Measurements from ENCODE around the gene TSHZ2. TPM values are rescaled to one million over a fixed set of nuclear protein-coding genes. Genes with fewer than 3 reads are reported as not detected.
"Not testable (repeated sequence)": the region's sequence is repeated elsewhere in the genome, so short reads cannot be mapped to it uniquely, and the experiment has no call there.

TSHZ2 gene
- total RNA-seq, 4 donors from 2014 or later, result 1.0 to 3.5 (median 2.8) TPM

- intact Hi-C loops (cut with DNase I; ENCODE audit: low total_unique reads) (no loop called here), in situ Hi-C loops (cut with MboI; ENCODE audit: low sequenced_read_pairs in 4 of 4) (loop anchor here in 1 of 4 donors (25.0 kb wide), 1 partner anchor 1217 kb away; no protein-coding TSS in a partner anchor)
Measured at GRCh38 chr20:53529658-53530057, 557.5 kb downstream of the TSHZ2 start.

GRCh38 chr20:53530440-53530839 is 558.3 kb downstream of the TSHZ2 start:
- H3K9me3 ChIP-seq, result no peaks in the 10 kb centered on the region
- intact Hi-C loops (cut with DNase I; ENCODE audit: low total_unique reads), result no loop called here
- in situ Hi-C loops (cut with MboI; ENCODE audit: low sequenced_read_pairs in 4 of 4), result loop anchor here in 1 of 4 donors (25.0 kb wide), 1 partner anchor 1218 kb away; no protein-coding TSS in a partner anchor

More at GRCh38 chr20:53529658-53530057, 557.5 kb downstream of the TSHZ2 start:
- no peaks in the 10 kb centered on the region for H3K36me3 ChIP-seq
- no peak for DNase-seq
- H3K4me1 ChIP-seq, result no peaks in the 10 kb centered on the region
- TF ChIP-seq POLR2A (IDR thresholded peaks at IDR 0.05) (no peak), CTCF (IDR thresholded peaks at IDR 0.05 in 4 of 5, conservative IDR thresholded peaks at IDR 0.05 in 1 of 5) (no peak)
- ATAC-seq, result no peak
- H3K9me3 ChIP-seq, result no peaks in the 10 kb centered on the region
- H3K4me3 ChIP-seq, result no peak overlapping the region
- no peaks in the 10 kb centered on the region for H3K27me3 ChIP-seq
- no peak overlapping the region for H3K27ac ChIP-seq

GRCh38 chr20:53532654-53533312 is 560.6 kb downstream of the TSHZ2 start:
- H3K27ac ChIP-seq; H3K4me1 ChIP-seq; H3K36me3 ChIP-seq; ATAC-seq; intact Hi-C loops (cut with DNase I; ENCODE audit: low total_unique reads); H3K9me3 ChIP-seq; H3K27me3 ChIP-seq; H3K4me3 ChIP-seq; DNase-seq: not testable (repeated sequence)
- in situ Hi-C loops (cut with MboI; ENCODE audit: low sequenced_read_pairs in 4 of 4), result loop anchor here in 1 of 4 donors (25.0 kb wide), 1 partner anchor 1220 kb away; no protein-coding TSS in a partner anchor

More at GRCh38 chr20:53530440-53530839, 558.3 kb downstream of the TSHZ2 start:
- Histone ChIP-seq H3K27me3 (no peaks in the 10 kb centered on the region), H3K27ac (no peak overlapping the region), H3K4me3 (no peak overlapping the region), H3K36me3 (no peaks in the 10 kb centered on the region), H3K4me1 (no peaks in the 10 kb centered on the region)
- ATAC-seq, result no peak
- TF ChIP-seq CTCF (IDR thresholded peaks at IDR 0.05 in 4 of 5, conservative IDR thresholded peaks at IDR 0.05 in 1 of 5), result no peak
- TF ChIP-seq POLR2A (IDR thresholded peaks at IDR 0.05), result no peak
- DNase-seq, result no peak

- Histone ChIP-seq H3K4me1 (no peaks in the 10 kb centered on the region), H3K36me3 (no peaks in the 10 kb centered on the region), H3K4me3 (no peak overlapping the region), H3K27me3 (no peaks in the 10 kb centered on the region), H3K27ac (no peak overlapping the region), H3K9me3 (no peaks in the 10 kb centered on the region)
- ATAC-seq (no peak), DNase-seq (no peak)
- intact Hi-C loops (cut with DNase I; ENCODE audit: low total_unique reads) (no loop called here), in situ Hi-C loops (cut with MboI; ENCODE audit: low sequenced_read_pairs in 4 of 4) (loop anchor here in 1 of 4 donors (25.0 kb wide), 1 partner anchor 1221 kb away; no protein-coding TSS in a partner anchor)
- TF ChIP-seq POLR2A (IDR thresholded peaks at IDR 0.05), result no peak
Measured at GRCh38 chr20:53533500-53533899, 561.3 kb downstream of the TSHZ2 start.

- no peak for DNase-seq
- intact Hi-C loops (cut with DNase I; ENCODE audit: low total_unique reads), result no loop called here
- Histone ChIP-seq H3K36me3 (no peaks in the 10 kb centered on the region), H3K27ac (no peak overlapping the region), H3K4me1 (no peaks in the 10 kb centered on the region), H3K27me3 (no peaks in the 10 kb centered on the region), H3K4me3 (no peak overlapping the region), H3K9me3 (no peaks in the 10 kb centered on the region)
- TF ChIP-seq POLR2A (IDR thresholded peaks at IDR 0.05) (no peak), CTCF (IDR thresholded peaks at IDR 0.05 in 4 of 5, conservative IDR thresholded peaks at IDR 0.05 in 1 of 5) (no peak)
- no peak for ATAC-seq
- in situ Hi-C loops (cut with MboI; ENCODE audit: low sequenced_read_pairs in 4 of 4), result loop anchor here in 1 of 4 donors (25.0 kb wide), 1 partner anchor 1222 kb away; no protein-coding TSS in a partner anchor
Measured at GRCh38 chr20:53534037-53534436, 561.9 kb downstream of the TSHZ2 start.
